H1 (cell line): Measurements from ENCODE around the gene ANKS1A. TPM values are rescaled to one million over a fixed set of nuclear protein-coding genes. Genes with fewer than 3 reads are reported as not detected.

ENCODE experiments used
- CTCF ChIA-PET: fragments of 300-600 bp; sonication (Branson Sonifier 250); formaldehyde crosslinking; loops from one replicate; lab custom pipeline; 2021; ENCODE audit not compliant: partially characterized antibody; lab: Charles Lee
- POLR2A ChIA-PET: fragments of 300-600 bp; sonication (Branson Sonifier 250); formaldehyde crosslinking; loops from one replicate; lab custom pipeline; 2021; ENCODE audit warnings: inconsistent platforms; ENCODE audit not compliant: partially characterized antibody; lab: Charles Lee
- DNase-seq, 2 experiments: peaks; one replicate each; pipeline versions ENCODE4 v3.0.0 to v3.0.0-alpha.2; 2010 to 2022; ENCODE audit warnings: low spot score in 2 of 2, low read depth in 1 of 2, mixed read lengths in 1 of 2
- FAIRE-seq: peaks from 2 replicates; lab custom pipeline; 2011; peaks lifted over from hg19 to GRCh38; lab: Jason Lieb, UNC
- H2AFZ ChIP-seq: 2 replicates; pipeline ENCODE4 v1.8.1; 2012; ENCODE audit warnings: low read length, inconsistent platforms
- H2AK5ac ChIP-seq: 2 replicates; pipeline ENCODE4 v1.6.1; 2013; ENCODE audit warnings: low read depth, low read length
- H2BK120ac ChIP-seq: replicated peaks from 2 replicates; pipeline ENCODE3; 2013; ENCODE audit warnings: low read depth, low read length, inconsistent platforms
- H2BK12ac ChIP-seq: 2 replicates; pipeline ENCODE4 v1.6.1; 2013; ENCODE audit warnings: low read depth, low read length
- H2BK15ac ChIP-seq: 2 replicates; pipeline ENCODE4 v1.6.1; 2013; ENCODE audit warnings: low read length
- H2BK20ac ChIP-seq: 2 replicates; pipeline ENCODE4 v1.6.1; 2013; ENCODE audit warnings: low read length
- H2BK5ac ChIP-seq: 2 replicates; pipeline ENCODE4 v1.6.1; 2013; ENCODE audit warnings: low read depth, low read length
- H3K14ac ChIP-seq: 2 replicates; pipeline ENCODE4 v1.6.1; 2013; ENCODE audit warnings: inconsistent platforms; ENCODE audit not compliant: insufficient read length
- H3K18ac ChIP-seq: 2 replicates; pipeline ENCODE4 v1.6.1; 2013; ENCODE audit warnings: low read length; ENCODE audit errors: extremely low read depth
- H3K23ac ChIP-seq: 2 replicates; pipeline ENCODE4 v1.6.1; 2013; ENCODE audit warnings: inconsistent platforms; ENCODE audit not compliant: insufficient read length
- H3K23me2 ChIP-seq: 2 replicates; pipeline ENCODE4 v1.6.1; 2013; ENCODE audit warnings: low read depth, low read length
- H3K27ac ChIP-seq: 2 replicates; pipeline ENCODE4 v1.6.1; 2011; ENCODE audit warnings: low read depth, low read length, inconsistent platforms
- H3K27me3 ChIP-seq, 4 experiments: replicated peaks in 1 of 4; 1 replicate in 1 of 4; 2 replicates in 3 of 4; pipeline versions ENCODE4 v1.6.1 to v1.8.1; 2011 to 2013; ENCODE audit warnings: low read length in 3 of 4, mild to moderate bottlenecking in 3 of 4, inconsistent platforms in 2 of 4, mixed read lengths in 2 of 4, moderate library complexity in 1 of 4; ENCODE audit not compliant: control insufficient read depth in 3 of 4, insufficient read depth in 3 of 4; ENCODE audit errors: extremely low read depth in 1 of 4
- H3K36me3 ChIP-seq, 4 experiments: 2 replicates each; pipeline versions ENCODE4 v1.6.1 to v1.8.1; 2011 to 2013; ENCODE audit warnings: mild to moderate bottlenecking in 4 of 4, low read length in 3 of 4, moderate library complexity in 2 of 4, control low read depth in 1 of 4, inconsistent platforms in 1 of 4; ENCODE audit not compliant: insufficient read depth in 4 of 4, control insufficient read depth in 2 of 4
- H3K4ac ChIP-seq: replicated peaks from 2 replicates; pipeline ENCODE3; 2013; ENCODE audit warnings: low read length, low read depth, mixed read lengths, inconsistent platforms; ENCODE audit not compliant: insufficient read length
- H3K4me1 ChIP-seq, 4 experiments: replicated peaks in 1 of 4; 1 replicate in 1 of 4; 2 replicates in 3 of 4; pipeline versions ENCODE4 v1.6.1 to v1.8.1; 2011 to 2013; ENCODE audit warnings: low read length in 3 of 4, inconsistent platforms in 2 of 4, mixed read lengths in 1 of 4; ENCODE audit not compliant: insufficient read depth in 4 of 4, control insufficient read depth in 3 of 4
- H3K4me2 ChIP-seq, 2 experiments: 2 replicates each; pipeline versions ENCODE4 v1.6.1 to v1.8.1; 2011 to 2013; ENCODE audit warnings: low read depth in 2 of 2, low read length in 2 of 2, control low read depth in 1 of 2, inconsistent platforms in 1 of 2, mild to moderate bottlenecking in 1 of 2; ENCODE audit not compliant: insufficient read depth in 1 of 2
- H3K4me3 ChIP-seq, 4 experiments: fragments of 200-600, 300-600 bp in 1 of 4; sonication (generic), shearing (Covaris generic), sonication (Bioruptor Twin) in 1 of 4; 2 replicates each; pipeline versions ENCODE4 v1.5.1 to v1.8.1; 2011 to 2016; ENCODE audit warnings: low read length in 4 of 4, low read depth in 3 of 4, control low read depth in 2 of 4, inconsistent platforms in 2 of 4, mild to moderate bottlenecking in 2 of 4, mixed read lengths in 1 of 4, moderate library complexity in 1 of 4; ENCODE audit not compliant: insufficient read depth in 2 of 4; ENCODE audit errors: extremely low read depth in 1 of 4
- H3K56ac ChIP-seq: replicated peaks from 2 replicates; pipeline ENCODE3; 2013; ENCODE audit warnings: low read depth, mild to moderate bottlenecking, mixed read lengths, low read length, inconsistent platforms; ENCODE audit not compliant: insufficient read length
- H3K79me1 ChIP-seq: 2 replicates; pipeline ENCODE4 v1.6.1; 2013; ENCODE audit warnings: low read depth, low read length, control low read depth
- H3K79me2 ChIP-seq, 2 experiments: 2 replicates each; pipeline versions ENCODE4 v1.6.1 to v1.8.1; 2012 to 2013; ENCODE audit warnings: low read length in 2 of 2, mild to moderate bottlenecking in 2 of 2, inconsistent platforms in 1 of 2; ENCODE audit not compliant: insufficient read depth in 2 of 2, control insufficient read depth in 1 of 2
- H3K9ac ChIP-seq, 4 experiments: replicated peaks in 1 of 4; 1 replicate in 1 of 4; 2 replicates in 3 of 4; pipeline versions ENCODE4 v1.6.1 to v1.8.1; 2011 to 2013; ENCODE audit warnings: low read depth in 3 of 4, low read length in 3 of 4, control low read depth in 2 of 4, mild to moderate bottlenecking in 2 of 4, moderate library complexity in 2 of 4, inconsistent platforms in 1 of 4; ENCODE audit errors: extremely low read depth in 1 of 4
- H3K9me3 ChIP-seq, 2 experiments: 2 replicates each; pipeline versions ENCODE4 v1.6.1 to v1.8.1; 2012 to 2013; ENCODE audit warnings: mild to moderate bottlenecking in 2 of 2, moderate library complexity in 2 of 2, control low read depth in 1 of 2, inconsistent platforms in 1 of 2, low read depth in 1 of 2, low read length in 1 of 2, mixed read lengths in 1 of 2; ENCODE audit not compliant: insufficient read depth in 2 of 2
- H4K20me1 ChIP-seq, 2 experiments: replicated peaks in 1 of 2; 2 replicates each; pipeline versions ENCODE3 to v1.8.1; 2011 to 2013; ENCODE audit warnings: inconsistent platforms in 2 of 2, low read length in 2 of 2, mild to moderate bottlenecking in 1 of 2; ENCODE audit not compliant: insufficient read depth in 2 of 2, control insufficient read depth in 1 of 2
- H4K5ac ChIP-seq: 2 replicates; pipeline ENCODE4 v1.6.1; 2013; ENCODE audit warnings: low read length, low read depth, mixed read lengths, inconsistent platforms; ENCODE audit not compliant: insufficient read length
- H4K8ac ChIP-seq: 2 replicates; pipeline ENCODE4 v1.8.0; 2013; ENCODE audit warnings: mild to moderate bottlenecking, moderate library complexity, low read length, inconsistent platforms; ENCODE audit not compliant: insufficient read depth; ENCODE audit errors: extremely low read depth
- H4K91ac ChIP-seq: replicated peaks from 2 replicates; pipeline ENCODE3; 2013; ENCODE audit warnings: low read length, mixed read lengths, inconsistent platforms; ENCODE audit not compliant: insufficient read length
- KDM1A ChIP-seq: fragments of 200-600, 300-600 bp; sonication (generic); IDR thresholded peaks from 2 replicates; pipeline ENCODE4 v1.7.1; 2016; ENCODE audit warnings: mild to moderate bottlenecking, low read length, borderline replicate concordance
- KDM5A ChIP-seq: fragments of 200-600 bp; IDR thresholded peaks from 2 replicates; pipeline ENCODE4 v1.7.1; 2012; ENCODE audit warnings: mild to moderate bottlenecking, low read length, inconsistent platforms, mixed read lengths
- RAD21 ChIP-seq, 2 experiments: IDR thresholded peaks in 1 of 2; conservative IDR thresholded peaks in 1 of 2; 2 replicates each; pipeline ENCODE4 v1.6.1; 2011; ENCODE audit warnings: low read depth in 2 of 2, low read length in 2 of 2, improper control_type of control experiment in 1 of 2, inconsistent platforms in 1 of 2, mild to moderate bottlenecking in 1 of 2, moderate library complexity in 1 of 2
- WGBS, 2 experiments: shearing (Covaris generic) in 1 of 2; methylation state at CpG; one replicate each; pipeline versions ENCODE4 v1.1.6 to v1.1.7; 2013 to 2015; ENCODE audit warnings: low lambda C conversion rate in 2 of 2, mixed read lengths in 2 of 2, inconsistent platforms in 1 of 2, low coverage in 1 of 2, missing lambda C conversion rate in 1 of 2; ENCODE audit not compliant: insufficient replicate concordance in 2 of 2, insufficient coverage in 1 of 2, insufficient read length in 1 of 2; ENCODE audit errors: extremely low coverage in 1 of 2, missing lambda C conversion rate in 1 of 2; 5-methylcytosine and 5-hydroxymethylcytosine counted together
- polyA plus RNA-seq, 7 experiments: library from polyadenylated mRNA; depleted of rRNA in 3 of 7; stranded (reverse) in 5 of 7; unstranded in 2 of 7; fragments of >200 nt in 5 of 7; fragments of 200-250 nt in 2 of 7; gene quantifications; 1 replicate in 5 of 7; 2 replicates in 1 of 7; 4 replicates in 1 of 7; pipeline versions ENCODE4 v1.2.1 to v1.2.3, GENCODE V29; 2011 to 2013; ENCODE audit warnings: missing spikeins in 2 of 7, mixed read lengths in 2 of 7
- total RNA-seq: library from RNA; stranded (reverse); fragmentation: NEBNext Ultra II Directional; extraction: Animal tissue kit (Norgen Biotek cat#: 25700); gene quantifications from 2 replicates; pipeline ENCODE4 v1.2.1, GENCODE V29; 2021
- TF ChIP-seq, protein P1 (sequence below), 3 experiments: IDR thresholded peaks; 1 replicate in 2 of 3; 2 replicates in 1 of 3; pipeline versions ENCODE4 v1.5.1 to v1.6.1; 2011; ENCODE audit warnings: low read length in 3 of 3, mild to moderate bottlenecking in 3 of 3, inconsistent platforms in 2 of 3, low read depth in 1 of 3, moderate library complexity in 1 of 3; ENCODE audit not compliant: insufficient read depth in 1 of 3; ENCODE audit errors: control extremely low read depth in 1 of 3
- TF ChIP-seq, protein P2 (sequence below): IDR thresholded peaks from 2 replicates; pipeline ENCODE4 v1.6.1; 2012; ENCODE audit warnings: inconsistent platforms

Gene ANKS1A
- total and polyA plus RNA-seq, 2 of the 8 experiments (the other 6 are each of a cell fraction or from before 2014, with no cell fraction given) = 9.8 to 30.9 TPM

DNA sequence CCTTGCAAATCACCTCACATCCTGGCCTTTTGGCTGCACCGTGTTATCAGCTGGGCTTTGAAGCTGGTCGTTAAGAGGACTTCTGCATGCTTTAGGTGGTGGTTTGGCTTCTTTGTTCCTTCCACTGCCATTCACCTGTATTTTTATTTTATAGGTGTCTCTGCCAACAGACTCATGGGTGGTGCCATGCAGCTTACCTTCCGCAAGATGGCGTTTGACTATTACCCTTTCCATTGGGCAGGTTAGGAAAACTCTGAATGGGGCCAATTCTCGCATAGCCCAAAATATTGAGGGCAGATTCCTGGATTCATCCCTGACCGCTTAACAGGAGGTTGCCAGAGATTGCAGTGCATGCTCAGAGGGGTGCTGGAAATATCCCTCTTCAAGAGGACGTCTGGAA is 33.6 kb upstream of the ANKS1A start:
- no peak for DNase-seq
- Histone ChIP-seq H3K79me2 (no peaks in the 10 kb centered on the region), H3K23ac (no peak overlapping the region), H4K8ac (no peak overlapping the region), H2AK5ac (no peak overlapping the region), H3K9ac (no peak overlapping the region), H3K36me3 (peaks cover 8 to 46% (median 28%) of the 10 kb centered on the region in 4 experiments), H2BK12ac (no peak overlapping the region), H3K23me2 (no peaks in the 10 kb centered on the region), H3K4me3 (no peak overlapping the region), H3K4me1 (peaks cover 3 to 6% (median 5%) of the 10 kb centered on the region in 4 experiments; a peak in 4 of 7 replicates), H3K4ac (no peak overlapping the region), H2BK15ac (no peak overlapping the region), H3K4me2 (no peak overlapping the region), H3K18ac (no peak overlapping the region), H4K20me1 (peaks cover 2 to 3% of the 10 kb centered on the region in 2 experiments), H3K27ac (no peak overlapping the region), H3K27me3 (no peaks in the 10 kb centered on the region), H3K9me3 (no peaks in the 10 kb centered on the region), H4K5ac (no peak overlapping the region), H3K79me1 (no peaks in the 10 kb centered on the region), H3K14ac (no peak overlapping the region), H2BK120ac (no peak overlapping the region), H4K91ac (no peak overlapping the region), H3K56ac (no peak overlapping the region), H2BK5ac (no peak overlapping the region), H2AFZ (no peak overlapping the region), H2BK20ac (no peak overlapping the region)
- ChIA-PET CTCF (interaction anchor here (0.6 to 1.9 kb wide), 12 partner anchors 8 to 1039 kb away, joined by 3 to 7 read pairs (median 3); no protein-coding TSS in a partner anchor), POLR2A (interaction anchor here (0.9 to 1.6 kb wide), 2 partner anchors 18 to 20 kb away, joined by 3 read pairs; no protein-coding TSS in a partner anchor)
- WGBS, 2 experiments = 72% methylated on average over 7 of the region's 7 CpGs; no CpG with 5 or more reads in 1 of the 2 experiments
- TF ChIP-seq, protein P1, sequence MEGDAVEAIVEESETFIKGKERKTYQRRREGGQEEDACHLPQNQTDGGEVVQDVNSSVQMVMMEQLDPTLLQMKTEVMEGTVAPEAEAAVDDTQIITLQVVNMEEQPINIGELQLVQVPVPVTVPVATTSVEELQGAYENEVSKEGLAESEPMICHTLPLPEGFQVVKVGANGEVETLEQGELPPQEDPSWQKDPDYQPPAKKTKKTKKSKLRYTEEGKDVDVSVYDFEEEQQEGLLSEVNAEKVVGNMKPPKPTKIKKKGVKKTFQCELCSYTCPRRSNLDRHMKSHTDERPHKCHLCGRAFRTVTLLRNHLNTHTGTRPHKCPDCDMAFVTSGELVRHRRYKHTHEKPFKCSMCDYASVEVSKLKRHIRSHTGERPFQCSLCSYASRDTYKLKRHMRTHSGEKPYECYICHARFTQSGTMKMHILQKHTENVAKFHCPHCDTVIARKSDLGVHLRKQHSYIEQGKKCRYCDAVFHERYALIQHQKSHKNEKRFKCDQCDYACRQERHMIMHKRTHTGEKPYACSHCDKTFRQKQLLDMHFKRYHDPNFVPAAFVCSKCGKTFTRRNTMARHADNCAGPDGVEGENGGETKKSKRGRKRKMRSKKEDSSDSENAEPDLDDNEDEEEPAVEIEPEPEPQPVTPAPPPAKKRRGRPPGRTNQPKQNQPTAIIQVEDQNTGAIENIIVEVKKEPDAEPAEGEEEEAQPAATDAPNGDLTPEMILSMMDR (IDR thresholded peaks at IDR 0.05; ENCODE audit: control extremely low read depth in 1 of 3, insufficient read depth in 1 of 3, low read depth in 1 of 3, low read length in 3 of 3) = peak; percentile 40 to 68 (median 49)
- TF ChIP-seq KDM5A (no peak), KDM1A (no peak), RAD21 (IDR thresholded peaks at IDR 0.05 in 1 of 2, conservative IDR thresholded peaks at IDR 0.05 in 1 of 2; ENCODE audit: low read depth in 2 of 2, low read length in 2 of 2) (peak; percentile 46 to 54)
- TF ChIP-seq, protein P2, sequence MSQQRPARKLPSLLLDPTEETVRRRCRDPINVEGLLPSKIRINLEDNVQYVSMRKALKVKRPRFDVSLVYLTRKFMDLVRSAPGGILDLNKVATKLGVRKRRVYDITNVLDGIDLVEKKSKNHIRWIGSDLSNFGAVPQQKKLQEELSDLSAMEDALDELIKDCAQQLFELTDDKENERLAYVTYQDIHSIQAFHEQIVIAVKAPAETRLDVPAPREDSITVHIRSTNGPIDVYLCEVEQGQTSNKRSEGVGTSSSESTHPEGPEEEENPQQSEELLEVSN = no peak
- FAIRE-seq = no peak
